Activated naive CD4-positive, alpha-beta T cell treated with anti-CD3 and anti-CD28 coated beads, Interleukin-2, amount 10 ng/mL, durations not matched to agents 7 days and 5 days (primary cell): ENCODE data around the gene IL15RA.

Experiments used
- CTCF ChIA-PET: fragments of 350-600 bp; sonication (Branson Sonifier 250); formaldehyde crosslinking; loops from one replicate; lab custom pipeline; 2021; ENCODE audit warnings: antibody characterized with exemption; lab: Charles Lee
- DNase-seq: peaks from one replicate; pipeline ENCODE4 v3.0.0-alpha.2; 2020
- H3K27ac Mint-ChIP-seq: one replicate; pipeline ENCODE4 v1.8.0; 2021; ENCODE audit warnings: mild to moderate bottlenecking, moderate library complexity, mixed read lengths
- H3K27me3 Mint-ChIP-seq: one replicate; pipeline ENCODE4 v1.8.0; 2021; ENCODE audit warnings: mild to moderate bottlenecking, mixed read lengths
- H3K36me3 Mint-ChIP-seq: one replicate; pipeline ENCODE4 v1.8.0; 2021; ENCODE audit warnings: mixed read lengths
- H3K4me1 Mint-ChIP-seq: one replicate; pipeline ENCODE4 v1.8.0; 2021; ENCODE audit warnings: mixed read lengths
- H3K4me3 Mint-ChIP-seq: one replicate; pipeline ENCODE4 v1.8.0; 2021; ENCODE audit warnings: mild to moderate bottlenecking, moderate library complexity, mixed read lengths
- H3K9me3 Mint-ChIP-seq: one replicate; pipeline ENCODE4 v1.8.0; 2021; ENCODE audit warnings: mixed read lengths

Gene IL15RA

GRCh38 chr10:5959581-5960069 is 17.7 kb downstream of the IL15RA start:
- Mint-ChIP-seq H3K4me3 (no peak overlapping the region), H3K27ac (peak overlapping the region; percentile 19), H3K36me3 (peaks cover 27% of the 10 kb centered on the region), H3K9me3 (no peaks in the 10 kb centered on the region), H3K27me3 (no peaks in the 10 kb centered on the region), H3K4me1 (no peaks in the 10 kb centered on the region)
- DNase-seq = no peak
- CTCF ChIA-PET = no interaction called here

- DNase-seq = no peak
- Mint-ChIP-seq H3K27ac (no peak overlapping the region), H3K36me3 (peaks cover 27% of the 10 kb centered on the region), H3K4me1 (no peaks in the 10 kb centered on the region), H3K4me3 (no peak overlapping the region), H3K9me3 (no peaks in the 10 kb centered on the region), H3K27me3 (no peaks in the 10 kb centered on the region)
- CTCF ChIA-PET = no interaction called here
These were observed 18.2 kb downstream of the IL15RA start for GRCh38 chr10:5959142-5959541.

- Mint-ChIP-seq H3K36me3 (peaks cover 25% of the 10 kb centered on the region), H3K4me1 (no peaks in the 10 kb centered on the region), H3K9me3 (no peaks in the 10 kb centered on the region), H3K27me3 (no peaks in the 10 kb centered on the region), H3K27ac (no peak overlapping the region), H3K4me3 (no peak overlapping the region)
- no peak for DNase-seq
- CTCF ChIA-PET = no interaction called here
These were observed 18.7 kb downstream of the IL15RA start for GRCh38 chr10:5958675-5959074.

GRCh38 chr10:5958077-5958476 is 19.3 kb downstream of the IL15RA start:
- no peaks in the 10 kb centered on the region for H3K9me3 Mint-ChIP-seq
- DNase-seq = no peak
- CTCF ChIA-PET = interaction anchor here (0.7 kb wide), 1 partner anchor 118 kb away, joined by 3 read pairs; no protein-coding TSS in a partner anchor

GRCh38 chr10:5956146-5956936 is 21.0 kb downstream of the IL15RA start:
- H3K27me3 Mint-ChIP-seq = no peaks in the 10 kb centered on the region
- H3K36me3 Mint-ChIP-seq = peaks cover 21% of the 10 kb centered on the region
- CTCF ChIA-PET = no interaction called here
- no peak overlapping the region for H3K4me3 Mint-ChIP-seq
- no peak for DNase-seq
- H3K4me1 Mint-ChIP-seq = no peaks in the 10 kb centered on the region
- H3K27ac Mint-ChIP-seq = no peak overlapping the region
- H3K9me3 Mint-ChIP-seq = no peaks in the 10 kb centered on the region

More at GRCh38 chr10:5958077-5958476, 19.3 kb downstream of the IL15RA start:
- Mint-ChIP-seq H3K27ac (no peak overlapping the region), H3K27me3 (no peaks in the 10 kb centered on the region), H3K4me1 (no peaks in the 10 kb centered on the region), H3K36me3 (peaks cover 25% of the 10 kb centered on the region), H3K4me3 (no peak overlapping the region)

GRCh38 chr10:5953676-5954075 is 23.7 kb downstream of the IL15RA start:
- CTCF ChIA-PET = no interaction called here
- Mint-ChIP-seq H3K27me3 (no peaks in the 10 kb centered on the region), H3K9me3 (no peaks in the 10 kb centered on the region), H3K27ac (no peak overlapping the region), H3K4me1 (no peaks in the 10 kb centered on the region), H3K36me3 (peaks cover 8% of the 10 kb centered on the region), H3K4me3 (no peak overlapping the region)
- no peak for DNase-seq

- Mint-ChIP-seq H3K4me3 (no peak overlapping the region), H3K9me3 (no peaks in the 10 kb centered on the region), H3K36me3 (peaks cover 8% of the 10 kb centered on the region), H3K4me1 (no peaks in the 10 kb centered on the region), H3K27ac (no peak overlapping the region), H3K27me3 (no peaks in the 10 kb centered on the region)
- CTCF ChIA-PET = no interaction called here
- no peak for DNase-seq
These were observed 24.5 kb downstream of the IL15RA start for GRCh38 chr10:5952731-5953385.

- CTCF ChIA-PET = no interaction called here
- Mint-ChIP-seq H3K4me3 (no peak overlapping the region), H3K27ac (no peak overlapping the region), H3K9me3 (no peaks in the 10 kb centered on the region), H3K36me3 (peaks cover 8% of the 10 kb centered on the region), H3K27me3 (no peaks in the 10 kb centered on the region), H3K4me1 (peaks cover under 1% of the 10 kb centered on the region)
- DNase-seq = no peak
These were observed 25.5 kb downstream of the IL15RA start for GRCh38 chr10:5951721-5952407.

GRCh38 chr10:5951167-5951711 is 26.1 kb downstream of the IL15RA start:
- DNase-seq = no peak
- CTCF ChIA-PET = no interaction called here
- H3K27me3 Mint-ChIP-seq = no peaks in the 10 kb centered on the region
- H3K4me1 Mint-ChIP-seq = peaks cover 2% of the 10 kb centered on the region
- peaks cover 8% of the 10 kb centered on the region for H3K36me3 Mint-ChIP-seq
- H3K27ac Mint-ChIP-seq = no peak overlapping the region
- no peaks in the 10 kb centered on the region for H3K9me3 Mint-ChIP-seq
- H3K4me3 Mint-ChIP-seq = no peak overlapping the region

GRCh38 chr10:5949009-5949759 is 28.2 kb downstream of the IL15RA start:
- H3K27ac Mint-ChIP-seq = no peak overlapping the region
- no peaks in the 10 kb centered on the region for H3K9me3 Mint-ChIP-seq
- no peak overlapping the region for H3K4me3 Mint-ChIP-seq
- CTCF ChIA-PET = no interaction called here
- peaks cover 8% of the 10 kb centered on the region for H3K36me3 Mint-ChIP-seq
- no peaks in the 10 kb centered on the region for H3K27me3 Mint-ChIP-seq
- peak; percentile 52 for DNase-seq
- H3K4me1 Mint-ChIP-seq = peaks cover 12% of the 10 kb centered on the region

GRCh38 chr10:5948208-5948585 is 29.1 kb downstream of the IL15RA start:
- Mint-ChIP-seq H3K27me3 (peaks cover 4% of the 10 kb centered on the region), H3K9me3 (no peaks in the 10 kb centered on the region), H3K4me3 (no peak overlapping the region), H3K27ac (no peak overlapping the region), H3K4me1 (peaks cover 12% of the 10 kb centered on the region), H3K36me3 (peaks cover 7% of the 10 kb centered on the region)
- DNase-seq = no peak
- CTCF ChIA-PET = no interaction called here

GRCh38 chr10:5947471-5948207 is 29.7 kb downstream of the IL15RA start:
- H3K4me1 Mint-ChIP-seq = peaks cover 12% of the 10 kb centered on the region
- H3K36me3 Mint-ChIP-seq = peaks cover 4% of the 10 kb centered on the region
- no peaks in the 10 kb centered on the region for H3K9me3 Mint-ChIP-seq
- CTCF ChIA-PET = no interaction called here
- DNase-seq = no peak
- H3K27me3 Mint-ChIP-seq = peaks cover 4% of the 10 kb centered on the region
- H3K27ac Mint-ChIP-seq = no peak overlapping the region
- no peak overlapping the region for H3K4me3 Mint-ChIP-seq

- DNase-seq = no peak
- H3K27me3 Mint-ChIP-seq = peaks cover 9% of the 10 kb centered on the region
- H3K36me3 Mint-ChIP-seq = peaks cover 3% of the 10 kb centered on the region
- peaks cover 12% of the 10 kb centered on the region for H3K4me1 Mint-ChIP-seq
- H3K9me3 Mint-ChIP-seq = no peaks in the 10 kb centered on the region
- CTCF ChIA-PET = no interaction called here
- no peak overlapping the region for H3K27ac Mint-ChIP-seq
- no peak overlapping the region for H3K4me3 Mint-ChIP-seq
These were observed 30.6 kb downstream of the IL15RA start for GRCh38 chr10:5946786-5947185.
